SK-N-SH (cell line): ENCODE results near the gene SLC25A33. TPM values are rescaled to one million over a fixed set of nuclear protein-coding genes. Genes with fewer than 3 reads are reported as not detected.
A peak's percentile ranks its signal among the peaks of the same experiment; 100 is the strongest.

Experiments used
- CTCF ChIA-PET: fragments of 300-600, 350-600 bp; formaldehyde crosslinking; extraction: SDS; loops from one replicate; lab custom pipeline; 2021; lab: Yijun Ruan, JAX
- POLR2A ChIA-PET: fragments of 350-600 bp; sonication (Branson Sonifier 250); formaldehyde crosslinking; extraction: SDS; loops from one replicate; lab custom pipeline; 2020; ENCODE audit warnings: antibody characterized with exemption, inconsistent platforms; lab: Yijun Ruan, JAX
- DNase-seq: peaks from one replicate; pipeline ENCODE4 v3.0.0; 2012
- H2AFZ ChIP-seq: fragments of 200-600 bp; sonication (generic); 2 replicates; pipeline ENCODE4 v1.8.1; 2016; ENCODE audit warnings: antibody characterized with exemption, mild to moderate bottlenecking, low read depth
- H3F3A ChIP-seq: fragments of 200-600 bp; sonication (generic); replicated peaks from 2 replicates; pipeline ENCODE3; 2016; ENCODE audit warnings: antibody characterized with exemption, mild to moderate bottlenecking; ENCODE audit not compliant: insufficient read depth
- H3K27ac ChIP-seq, 2 experiments: fragments of 200-500 bp in 1 of 2; fragments of 200-600 bp in 1 of 2; sonication (Bioruptor generic) in 1 of 2; sonication (generic), shearing (Covaris generic) in 1 of 2; 2 replicates each; pipeline versions ENCODE4 v1.5.1 to v1.6.1; 2014 to 2016; ENCODE audit warnings: low read depth in 2 of 2, inconsistent platforms in 1 of 2, low read length in 1 of 2, mild to moderate bottlenecking in 1 of 2, mixed read lengths in 1 of 2
- H3K27me3 ChIP-seq: fragments of 200-600 bp; sonication (generic), shearing (Covaris generic); 2 replicates; pipeline ENCODE4 v1.6.1; 2016; ENCODE audit warnings: mixed run types; ENCODE audit not compliant: insufficient read depth
- H3K36me3 ChIP-seq, 2 experiments: fragments of 200-500 bp in 1 of 2; fragments of 200-600 bp in 1 of 2; sonication (Bioruptor generic) in 1 of 2; sonication (generic) in 1 of 2; replicated peaks in 1 of 2; 2 replicates each; pipeline versions ENCODE3 to v1.5.1; 2014 to 2016; ENCODE audit warnings: low read length in 1 of 2, mild to moderate bottlenecking in 1 of 2; ENCODE audit not compliant: insufficient read depth in 2 of 2, control insufficient read depth in 1 of 2
- H3K4me1 ChIP-seq, 2 experiments: fragments of 200-500 bp in 1 of 2; fragments of 200-600 bp in 1 of 2; sonication (Bioruptor generic) in 1 of 2; sonication (generic), shearing (Covaris generic) in 1 of 2; 2 replicates each; pipeline versions ENCODE4 v1.5.1 to v1.6.1; 2014 to 2016; ENCODE audit warnings: low read depth in 1 of 2, low read length in 1 of 2, mixed run types in 1 of 2; ENCODE audit not compliant: insufficient read depth in 2 of 2, control insufficient read depth in 1 of 2
- H3K4me2 ChIP-seq: fragments of 200-600 bp; sonication (generic), shearing (Covaris generic); 2 replicates; pipeline ENCODE4 v1.6.1; 2017; ENCODE audit warnings: mixed run types
- H3K4me3 ChIP-seq, 2 experiments: fragments of 200-500 bp in 1 of 2; fragments of 200-600 bp in 1 of 2; sonication (Bioruptor generic) in 1 of 2; sonication (generic), shearing (Covaris generic) in 1 of 2; 2 replicates each; pipeline versions ENCODE4 v1.5.1 to v1.8.1; 2014 to 2016; ENCODE audit warnings: low read depth in 2 of 2, inconsistent platforms in 1 of 2, low read length in 1 of 2, mild to moderate bottlenecking in 1 of 2, mixed read lengths in 1 of 2, moderate library complexity in 1 of 2
- H3K79me2 ChIP-seq: fragments of 200-600 bp; sonication (generic); 2 replicates; pipeline ENCODE4 v1.8.1; 2017; ENCODE audit warnings: mild to moderate bottlenecking; ENCODE audit not compliant: insufficient read depth
- H3K9ac ChIP-seq: fragments of 200-600 bp; sonication (generic); 2 replicates; pipeline ENCODE4 v1.6.1; 2017; ENCODE audit warnings: mixed run types
- H3K9me2 ChIP-seq: fragments of 200-600 bp; sonication (generic); 2 replicates; pipeline ENCODE4 v1.6.1; 2017; ENCODE audit warnings: mixed run types
- H3K9me3 ChIP-seq: fragments of 200-600 bp; sonication (generic); 2 replicates; pipeline ENCODE4 v1.6.1; 2017; ENCODE audit warnings: mixed run types, mild to moderate bottlenecking, moderate library complexity
- H4K20me1 ChIP-seq: fragments of 200-600 bp; sonication (generic); 2 replicates; pipeline ENCODE4 v1.6.1; 2017; ENCODE audit warnings: mild to moderate bottlenecking, mixed run types; ENCODE audit not compliant: insufficient read depth
- CHD2 ChIP-seq: fragments of 150-350 bp; IDR thresholded peaks from 2 replicates; pipeline ENCODE4 v1.6.1; 2018; ENCODE audit warnings: low read length; ENCODE audit not compliant: partially characterized antibody
- ELF1 ChIP-seq: IDR thresholded peaks from 2 replicates; pipeline ENCODE4 v1.4.0; 2012
- EP300 ChIP-seq, 2 experiments: IDR thresholded peaks; 2 replicates each; pipeline versions ENCODE4 v1.4.0 to v1.6.1; 2012; ENCODE audit warnings: borderline replicate concordance in 1 of 2, low read depth in 1 of 2, low read length in 1 of 2
- EZH2phosphoT487 ChIP-seq: fragments of 200-600 bp; sonication (generic); IDR thresholded peaks from 2 replicates; pipeline ENCODE4 v1.6.1; 2017; ENCODE audit warnings: low read depth, mixed run types, mild to moderate bottlenecking, antibody characterized with exemption, moderate library complexity, borderline replicate concordance
- FOSL2 ChIP-seq: IDR thresholded peaks from 2 replicates; pipeline ENCODE4 v1.4.0; 2012; ENCODE audit warnings: low read depth, mild to moderate bottlenecking, moderate library complexity, borderline replicate concordance
- FOXJ3 ChIP-seq: sonication (generic); formaldehyde crosslinking; IDR thresholded peaks from 2 replicates; pipeline ENCODE4 v1.5.1; 2020; ENCODE audit warnings: mild to moderate bottlenecking, missing genetic modification reagents
- GABPA ChIP-seq: IDR thresholded peaks from 2 replicates; pipeline ENCODE4 v1.4.0; 2012; ENCODE audit warnings: low read depth, mild to moderate bottlenecking
- MEF2A ChIP-seq: IDR thresholded peaks from 2 replicates; pipeline ENCODE4 v1.4.0; 2012; ENCODE audit warnings: low read depth, borderline replicate concordance
- NRF1 ChIP-seq: IDR thresholded peaks from 2 replicates; pipeline ENCODE4 v1.6.1; 2012; ENCODE audit warnings: low read depth, mild to moderate bottlenecking, low read length
- POLR2AphosphoS5 ChIP-seq: IDR thresholded peaks from 2 replicates; pipeline ENCODE4 v1.6.1; 2012; ENCODE audit warnings: low read depth, low read length
- RCOR1 ChIP-seq: fragments of 150-350 bp; IDR thresholded peaks from 2 replicates; pipeline ENCODE4 v1.6.1; 2017; ENCODE audit warnings: antibody characterized with exemption, low read length
- RFX5 ChIP-seq: IDR thresholded peaks from 2 replicates; pipeline ENCODE4 v1.6.1; 2012; ENCODE audit warnings: mild to moderate bottlenecking, improper control_type of control experiment, low read length
- SIN3A ChIP-seq: IDR thresholded peaks from 2 replicates; pipeline ENCODE4 v1.6.1; 2012; ENCODE audit warnings: low read depth, mild to moderate bottlenecking, low read length, moderate library complexity, borderline replicate concordance
- TEAD4 ChIP-seq: IDR thresholded peaks from 2 replicates; pipeline ENCODE4 v1.4.0; 2012; ENCODE audit warnings: mild to moderate bottlenecking, borderline replicate concordance; ENCODE audit not compliant: insufficient read depth
- YY1 ChIP-seq: IDR thresholded peaks from 2 replicates; pipeline ENCODE4 v1.4.0; 2012; ENCODE audit warnings: low read depth, mild to moderate bottlenecking
- WGBS: methylation state at CpG from one replicate; pipeline ENCODE4 v1.1.6; 2017; ENCODE audit warnings: low lambda C conversion rate; 5-methylcytosine and 5-hydroxymethylcytosine counted together
- polyA plus RNA-seq, 3 experiments: library from polyadenylated mRNA; depleted of rRNA; stranded (reverse); fragments of >200 nt; gene quantifications; 2 replicates each; pipeline ENCODE4 v1.2.3, GENCODE V29; 2012
- TF ChIP-seq, protein P1 (sequence below): fragments of 150-350 bp; IDR thresholded peaks from 2 replicates; pipeline ENCODE4 v1.6.1; 2016; ENCODE audit warnings: mild to moderate bottlenecking, low read depth, low read length
- TF ChIP-seq, protein P2 (sequence below): IDR thresholded peaks from 2 replicates; pipeline ENCODE4 v1.4.0; 2012; ENCODE audit warnings: low read depth, borderline replicate concordance
- TF ChIP-seq, protein P3 (sequence below): fragments of 200-600 bp; sonication (generic); IDR thresholded peaks from 2 replicates; pipeline ENCODE4 v1.6.1; 2017; ENCODE audit warnings: antibody characterized with exemption, mild to moderate bottlenecking, moderate library complexity

Gene SLC25A33
- polyA plus RNA-seq, 1 of the 3 experiments (the other 2 are of a cell fraction): 4.8 TPM

DNA sequence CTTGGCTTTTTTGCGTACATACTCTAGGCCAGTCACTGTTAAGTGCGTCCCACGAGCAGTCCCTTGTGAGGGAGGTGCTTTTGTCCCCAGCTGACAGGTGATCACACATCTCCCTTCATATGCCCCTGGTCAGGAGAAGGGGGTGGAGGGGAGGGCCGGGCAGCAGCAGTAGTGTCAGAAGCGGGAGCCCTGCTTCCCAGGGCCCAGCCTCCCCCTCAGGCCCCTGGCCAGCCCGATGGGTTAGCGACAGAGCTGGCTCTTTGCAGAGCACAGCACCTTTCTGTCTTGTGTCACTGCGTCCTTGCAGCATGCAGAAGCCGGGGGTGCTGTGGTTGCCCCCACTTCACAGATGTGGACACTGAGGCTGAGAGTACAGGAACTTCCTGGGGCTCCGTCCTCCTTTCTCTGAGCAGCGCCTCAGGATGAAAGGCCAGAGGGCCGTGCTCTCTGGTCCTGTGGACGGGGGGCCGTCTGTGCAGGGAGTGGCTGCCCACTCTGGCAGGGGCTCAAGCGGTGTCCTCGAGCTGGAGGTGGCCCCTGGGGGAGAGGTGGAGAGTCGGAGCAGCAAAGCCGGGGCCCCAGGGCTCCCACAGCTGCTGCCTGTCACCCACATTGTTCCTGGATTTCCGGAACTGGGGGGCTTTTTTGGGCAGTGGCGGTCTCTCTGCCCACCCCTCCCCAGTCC, 55.3 kb downstream of the SLC25A33 start:
- no peak overlapping the region for H3K9ac ChIP-seq
- peaks cover 0 to 19% of the 10 kb centered on the region in 2 experiments for H3K36me3 ChIP-seq
- H3F3A ChIP-seq: no peaks in the 10 kb centered on the region
- no peak overlapping the region for H2AFZ ChIP-seq
- H3K4me2 ChIP-seq: no peak overlapping the region
- H3K4me1 ChIP-seq: peaks cover 26 to 74% of the 10 kb centered on the region in 2 experiments; a peak in 3 of 4 replicates
- peaks cover 60% of the 10 kb centered on the region for H3K79me2 ChIP-seq
- H3K27me3 ChIP-seq: no peaks in the 10 kb centered on the region
- TF ChIP-seq EP300 (IDR thresholded peaks at IDR 0.05; ENCODE audit: borderline replicate concordance in 1 of 2, low read depth in 1 of 2, low read length in 1 of 2): no peak
- TF ChIP-seq, protein P1, sequence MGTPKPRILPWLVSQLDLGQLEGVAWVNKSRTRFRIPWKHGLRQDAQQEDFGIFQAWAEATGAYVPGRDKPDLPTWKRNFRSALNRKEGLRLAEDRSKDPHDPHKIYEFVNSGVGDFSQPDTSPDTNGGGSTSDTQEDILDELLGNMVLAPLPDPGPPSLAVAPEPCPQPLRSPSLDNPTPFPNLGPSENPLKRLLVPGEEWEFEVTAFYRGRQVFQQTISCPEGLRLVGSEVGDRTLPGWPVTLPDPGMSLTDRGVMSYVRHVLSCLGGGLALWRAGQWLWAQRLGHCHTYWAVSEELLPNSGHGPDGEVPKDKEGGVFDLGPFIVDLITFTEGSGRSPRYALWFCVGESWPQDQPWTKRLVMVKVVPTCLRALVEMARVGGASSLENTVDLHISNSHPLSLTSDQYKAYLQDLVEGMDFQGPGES: no peak
- no peak for TF ChIP-seq NRF1
- TF ChIP-seq RFX5: no peak
- TF ChIP-seq RCOR1: no peak
- TF ChIP-seq GABPA: no peak
- TF ChIP-seq YY1: no peak
- no peak for TF ChIP-seq POLR2AphosphoS5
- no peak for TF ChIP-seq TEAD4
- TF ChIP-seq, protein P2, sequence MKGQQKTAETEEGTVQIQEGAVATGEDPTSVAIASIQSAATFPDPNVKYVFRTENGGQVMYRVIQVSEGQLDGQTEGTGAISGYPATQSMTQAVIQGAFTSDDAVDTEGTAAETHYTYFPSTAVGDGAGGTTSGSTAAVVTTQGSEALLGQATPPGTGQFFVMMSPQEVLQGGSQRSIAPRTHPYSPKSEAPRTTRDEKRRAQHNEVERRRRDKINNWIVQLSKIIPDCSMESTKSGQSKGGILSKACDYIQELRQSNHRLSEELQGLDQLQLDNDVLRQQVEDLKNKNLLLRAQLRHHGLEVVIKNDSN: no peak
- no peak for TF ChIP-seq MEF2A
- no peak for TF ChIP-seq SIN3A
- TF ChIP-seq EZH2phosphoT487: no peak
- TF ChIP-seq, protein P3, sequence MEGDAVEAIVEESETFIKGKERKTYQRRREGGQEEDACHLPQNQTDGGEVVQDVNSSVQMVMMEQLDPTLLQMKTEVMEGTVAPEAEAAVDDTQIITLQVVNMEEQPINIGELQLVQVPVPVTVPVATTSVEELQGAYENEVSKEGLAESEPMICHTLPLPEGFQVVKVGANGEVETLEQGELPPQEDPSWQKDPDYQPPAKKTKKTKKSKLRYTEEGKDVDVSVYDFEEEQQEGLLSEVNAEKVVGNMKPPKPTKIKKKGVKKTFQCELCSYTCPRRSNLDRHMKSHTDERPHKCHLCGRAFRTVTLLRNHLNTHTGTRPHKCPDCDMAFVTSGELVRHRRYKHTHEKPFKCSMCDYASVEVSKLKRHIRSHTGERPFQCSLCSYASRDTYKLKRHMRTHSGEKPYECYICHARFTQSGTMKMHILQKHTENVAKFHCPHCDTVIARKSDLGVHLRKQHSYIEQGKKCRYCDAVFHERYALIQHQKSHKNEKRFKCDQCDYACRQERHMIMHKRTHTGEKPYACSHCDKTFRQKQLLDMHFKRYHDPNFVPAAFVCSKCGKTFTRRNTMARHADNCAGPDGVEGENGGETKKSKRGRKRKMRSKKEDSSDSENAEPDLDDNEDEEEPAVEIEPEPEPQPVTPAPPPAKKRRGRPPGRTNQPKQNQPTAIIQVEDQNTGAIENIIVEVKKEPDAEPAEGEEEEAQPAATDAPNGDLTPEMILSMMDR: no peak
- TF ChIP-seq ELF1: no peak
- no peak for TF ChIP-seq FOSL2
- TF ChIP-seq CHD2: no peak
- TF ChIP-seq FOXJ3 (CRISPR knock-in tag): no peak
- H3K27ac ChIP-seq: peak overlapping the region in 1 of 2 experiments; percentile 93; a peak in 1 of 4 replicates
- H3K9me3 ChIP-seq: no peaks in the 10 kb centered on the region
- ChIA-PET CTCF (interaction anchor here (0.9 to 7.0 kb wide), 2 partner anchors 9 to 32 kb away, joined by 4 to 51 read pairs; no protein-coding TSS in a partner anchor), POLR2A (no interaction called here)
- no peaks in the 10 kb centered on the region for H3K9me2 ChIP-seq
- H3K4me3 ChIP-seq: no peak overlapping the region
- peaks cover 29% of the 10 kb centered on the region; the same call in 1 of the 2 replicates for H4K20me1 ChIP-seq
- 88% methylated on average over 3 of the region's 20 CpGs for WGBS
- DNase-seq: peak; percentile 23
